Measurements from ENCODE around the gene SH2D3A. TPM values are rescaled to one million over a fixed set of nuclear protein-coding genes. Genes with fewer than 3 reads are reported as not detected.
A peak's percentile ranks its signal among the peaks of the same experiment; 100 is the strongest.

Gene SH2D3A
- total RNA-seq, 6 experiments from 2014 or later = not detected

DNA sequence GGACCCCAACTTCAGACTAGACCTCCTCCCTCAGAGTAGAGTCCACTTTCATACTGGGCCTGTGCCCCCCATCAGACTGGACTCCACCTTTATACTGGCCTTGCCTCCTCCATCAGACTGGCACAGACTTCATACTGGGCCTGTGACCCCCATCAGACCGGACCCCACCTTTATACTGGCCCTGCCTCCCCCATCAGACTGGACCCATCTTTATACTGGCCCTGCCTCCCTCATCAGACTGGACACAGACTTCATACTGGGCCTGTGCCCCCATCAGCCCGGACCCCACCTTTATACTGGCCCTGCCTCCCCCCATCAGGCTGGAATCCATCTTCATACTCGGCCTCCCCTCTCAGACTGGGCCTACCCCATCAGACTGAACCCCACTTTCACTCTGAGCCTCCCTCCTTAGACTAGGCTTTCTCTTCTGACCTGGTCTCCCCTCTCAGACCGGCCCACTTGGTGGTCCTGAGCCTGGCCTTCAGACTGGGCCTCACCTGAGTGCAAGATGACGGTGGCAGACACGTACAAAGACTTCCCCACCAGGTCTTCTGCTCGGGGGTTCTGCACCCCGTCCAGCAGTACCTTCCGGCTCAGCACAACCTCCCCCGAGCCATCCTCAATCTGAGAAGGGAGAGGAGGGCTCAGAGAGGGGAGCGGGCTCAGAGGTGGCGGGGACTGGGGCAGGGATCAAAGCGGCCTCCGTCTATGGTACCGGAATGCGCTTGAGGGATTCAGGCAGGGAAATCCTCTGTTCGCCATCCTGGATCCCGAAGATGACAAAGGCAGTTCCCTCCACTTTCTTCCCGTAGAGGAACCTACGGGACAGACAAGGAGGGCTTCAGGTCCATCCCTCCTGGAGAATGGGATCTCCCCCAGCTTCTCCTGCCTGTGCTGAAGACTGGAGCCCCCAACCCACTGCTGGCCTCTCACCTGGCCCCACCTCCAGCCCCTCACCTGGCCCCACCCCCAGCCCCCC, 54.3 kb downstream of the SH2D3A start:
- H3K4me3 Mint-ChIP-seq = no peak overlapping the region
- H3K27me3 Mint-ChIP-seq (ENCODE audit: insufficient read depth) = peaks cover 38% of the 10 kb centered on the region
- no peak for DNase-seq
- H3K9me3 Mint-ChIP-seq = peaks cover 9% of the 10 kb centered on the region
- no peak for TF ChIP-seq CTCF (IDR thresholded peaks at IDR 0.05)
- no peaks in the 10 kb centered on the region for H3K4me1 Mint-ChIP-seq (ENCODE audit: low read depth)
- H3K36me3 Mint-ChIP-seq (ENCODE audit: low read depth) = peaks cover 6% of the 10 kb centered on the region
- no peak overlapping the region for H3K27ac Mint-ChIP-seq

DNA sequence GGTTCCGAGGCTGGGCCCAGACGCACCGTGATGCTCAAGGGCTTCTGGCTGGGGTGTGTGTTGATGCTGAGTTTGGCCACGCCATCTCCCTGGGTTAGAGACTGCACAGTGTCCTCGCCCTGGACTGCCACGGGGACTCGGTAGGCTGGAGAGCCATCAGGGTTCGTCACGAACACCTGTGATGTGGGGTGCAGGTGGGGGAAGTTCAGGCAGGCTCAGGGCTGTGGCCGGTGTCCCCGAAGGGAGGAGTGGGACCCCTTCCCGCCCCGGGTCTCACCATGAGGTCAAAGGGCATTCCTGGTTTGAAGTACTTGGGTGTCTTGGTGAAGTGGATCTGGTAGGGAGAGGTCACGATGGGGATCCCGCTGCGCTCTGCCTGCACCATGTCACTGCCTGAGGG, 55.0 kb downstream of the SH2D3A start:
- H3K27ac Mint-ChIP-seq = no peak overlapping the region
- H3K36me3 Mint-ChIP-seq (ENCODE audit: low read depth) = peaks cover 1% of the 10 kb centered on the region
- no peak overlapping the region for H3K4me3 Mint-ChIP-seq
- no peak for TF ChIP-seq CTCF (IDR thresholded peaks at IDR 0.05)
- DNase-seq = no peak
- H3K27me3 Mint-ChIP-seq (ENCODE audit: insufficient read depth) = peaks cover 37% of the 10 kb centered on the region
- H3K9me3 Mint-ChIP-seq = peaks cover 2% of the 10 kb centered on the region
- H3K4me1 Mint-ChIP-seq (ENCODE audit: low read depth) = no peaks in the 10 kb centered on the region

DNA sequence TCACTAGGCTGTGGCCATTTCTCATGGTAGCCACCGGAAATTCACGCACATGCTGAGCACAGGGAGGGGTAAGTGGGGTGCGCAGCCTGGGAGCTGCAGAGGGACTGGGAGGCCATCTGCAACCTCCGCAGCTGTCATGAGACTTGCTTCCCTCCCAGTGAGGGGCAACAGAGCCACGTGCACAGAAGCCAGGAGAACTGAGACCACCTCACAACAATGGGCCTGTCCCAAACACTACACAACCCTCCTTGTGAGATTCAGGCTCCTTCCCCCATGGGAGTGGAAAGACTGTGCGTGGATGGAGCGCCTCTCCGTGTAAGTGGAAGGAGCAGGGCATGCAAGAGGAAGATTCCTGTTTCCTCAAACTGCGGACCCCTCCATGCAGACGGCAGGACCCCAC, 55.6 kb downstream of the SH2D3A start:
- TF ChIP-seq CTCF (IDR thresholded peaks at IDR 0.05) = no peak
- Mint-ChIP-seq H3K27ac (no peak overlapping the region), H3K36me3 (ENCODE audit: low read depth) (no peaks in the 10 kb centered on the region), H3K4me1 (ENCODE audit: low read depth) (no peaks in the 10 kb centered on the region), H3K9me3 (no peaks in the 10 kb centered on the region), H3K4me3 (no peak overlapping the region), H3K27me3 (ENCODE audit: insufficient read depth) (peaks cover 37% of the 10 kb centered on the region)
- DNase-seq = no peak

GRCh38 chr19:6711078-6711361, 56.2 kb downstream of the SH2D3A start:
- no peak overlapping the region for H3K4me3 Mint-ChIP-seq
- H3K9me3 Mint-ChIP-seq = no peaks in the 10 kb centered on the region
- no peak for TF ChIP-seq CTCF (IDR thresholded peaks at IDR 0.05)
- no peak overlapping the region for H3K27ac Mint-ChIP-seq
- DNase-seq = no peak
- no peaks in the 10 kb centered on the region for H3K36me3 Mint-ChIP-seq (ENCODE audit: low read depth)
- H3K4me1 Mint-ChIP-seq (ENCODE audit: low read depth) = no peaks in the 10 kb centered on the region
- peaks cover 36% of the 10 kb centered on the region for H3K27me3 Mint-ChIP-seq (ENCODE audit: insufficient read depth)

- Mint-ChIP-seq H3K27ac (no peak overlapping the region), H3K36me3 (ENCODE audit: low read depth) (no peaks in the 10 kb centered on the region), H3K4me1 (ENCODE audit: low read depth) (no peaks in the 10 kb centered on the region), H3K4me3 (no peak overlapping the region), H3K9me3 (no peaks in the 10 kb centered on the region), H3K27me3 (ENCODE audit: insufficient read depth) (peaks cover 35% of the 10 kb centered on the region)
- DNase-seq = no peak
- peak; percentile 30 for TF ChIP-seq CTCF (IDR thresholded peaks at IDR 0.05)
These were observed 56.8 kb downstream of the SH2D3A start for GRCh38 chr19:6710273-6711077.
